Measurements from ENCODE around the gene SERPINA5. TPM values are rescaled to one million over a fixed set of nuclear protein-coding genes. Genes with fewer than 3 reads are reported as not detected.

SERPINA5 gene
- total RNA-seq, 1 donor from 2014 or later = not detected

GRCh38 chr14:94615254-94615653 is 34.0 kb downstream of the SERPINA5 start:
- H3K27ac Mint-ChIP-seq = no peak overlapping the region
- intact Hi-C loops (cut with micrococcal nuclease) = no loop called here
- H3K36me3 Mint-ChIP-seq (ENCODE audit: low read depth) = no peaks in the 10 kb centered on the region
- peaks cover 6% of the 10 kb centered on the region for H3K9me3 Mint-ChIP-seq
- ATAC-seq (ENCODE audit: low read depth) (no peak), DNase-seq (no peak)
- H3K4me3 Mint-ChIP-seq = no peak overlapping the region
- no peaks in the 10 kb centered on the region for H3K4me1 Mint-ChIP-seq
- POLR2A ChIA-PET = no interaction called here
- TF ChIP-seq CTCF (IDR thresholded peaks at IDR 0.05) = no peak
- CTCF ChIA-PET = no interaction called here
- peaks cover 4% of the 10 kb centered on the region for H3K27me3 Mint-ChIP-seq

- Mint-ChIP-seq H3K4me1 (no peaks in the 10 kb centered on the region), H3K36me3 (ENCODE audit: low read depth) (no peaks in the 10 kb centered on the region), H3K27ac (no peak overlapping the region), H3K4me3 (no peak overlapping the region), H3K9me3 (peaks cover 6% of the 10 kb centered on the region), H3K27me3 (peaks cover 8% of the 10 kb centered on the region)
- intact Hi-C loops (cut with micrococcal nuclease) = no loop called here
- CTCF ChIA-PET = no interaction called here
- no peak for TF ChIP-seq CTCF (IDR thresholded peaks at IDR 0.05)
- ATAC-seq (ENCODE audit: low read depth) (no peak), DNase-seq (no peak)
- POLR2A ChIA-PET = no interaction called here
Measured at GRCh38 chr14:94615823-94616570, 34.8 kb downstream of the SERPINA5 start.

- ATAC-seq (ENCODE audit: low read depth) = no peak
- Mint-ChIP-seq H3K9me3 (peaks cover 6% of the 10 kb centered on the region), H3K4me3 (no peak overlapping the region), H3K4me1 (no peaks in the 10 kb centered on the region), H3K36me3 (ENCODE audit: low read depth) (no peaks in the 10 kb centered on the region), H3K27ac (no peak overlapping the region), H3K27me3 (peaks cover 8% of the 10 kb centered on the region)
- intact Hi-C loops (cut with micrococcal nuclease) = no loop called here
- ChIA-PET POLR2A (no interaction called here), CTCF (no interaction called here)
- no peak for DNase-seq
- TF ChIP-seq CTCF (IDR thresholded peaks at IDR 0.05) = no peak
Measured at GRCh38 chr14:94617366-94617941, 36.2 kb downstream of the SERPINA5 start.

- intact Hi-C loops (cut with micrococcal nuclease) = no loop called here
- no peak for TF ChIP-seq CTCF (IDR thresholded peaks at IDR 0.05)
- ChIA-PET POLR2A (no interaction called here), CTCF (no interaction called here)
- H3K36me3 Mint-ChIP-seq (ENCODE audit: low read depth) = no peaks in the 10 kb centered on the region
- peaks cover 8% of the 10 kb centered on the region for H3K27me3 Mint-ChIP-seq
- H3K9me3 Mint-ChIP-seq = peaks cover 6% of the 10 kb centered on the region
- H3K4me3 Mint-ChIP-seq = no peak overlapping the region
- H3K4me1 Mint-ChIP-seq = no peaks in the 10 kb centered on the region
- ATAC-seq (ENCODE audit: low read depth) (no peak), DNase-seq (no peak)
- no peak overlapping the region for H3K27ac Mint-ChIP-seq
Measured at GRCh38 chr14:94617988-94618822, 37.0 kb downstream of the SERPINA5 start.

- intact Hi-C loops (cut with micrococcal nuclease) = no loop called here
Measured at GRCh38 chr14:94619297-94619696, 38.1 kb downstream of the SERPINA5 start.

More at GRCh38 chr14:94619297-94619696, 38.1 kb downstream of the SERPINA5 start:
- ChIA-PET POLR2A (no interaction called here), CTCF (no interaction called here)
- TF ChIP-seq CTCF (IDR thresholded peaks at IDR 0.05) = no peak
- no peak for DNase-seq
- H3K27me3 Mint-ChIP-seq = peaks cover 8% of the 10 kb centered on the region
- ATAC-seq (ENCODE audit: low read depth) = no peak
- H3K9me3 Mint-ChIP-seq = peaks cover 6% of the 10 kb centered on the region
- no peaks in the 10 kb centered on the region for H3K4me1 Mint-ChIP-seq
- H3K36me3 Mint-ChIP-seq (ENCODE audit: low read depth) = no peaks in the 10 kb centered on the region
- H3K27ac Mint-ChIP-seq = no peak overlapping the region
- H3K4me3 Mint-ChIP-seq = no peak overlapping the region

Measured in activated B cell treated with CpG ODN at 0.5 μM for 24 hours (primary cell).